ENCODE measurements around the gene MPZL1.
A peak's percentile ranks its signal among the peaks of the same experiment; 100 is the strongest.

MPZL1 gene

DNA sequence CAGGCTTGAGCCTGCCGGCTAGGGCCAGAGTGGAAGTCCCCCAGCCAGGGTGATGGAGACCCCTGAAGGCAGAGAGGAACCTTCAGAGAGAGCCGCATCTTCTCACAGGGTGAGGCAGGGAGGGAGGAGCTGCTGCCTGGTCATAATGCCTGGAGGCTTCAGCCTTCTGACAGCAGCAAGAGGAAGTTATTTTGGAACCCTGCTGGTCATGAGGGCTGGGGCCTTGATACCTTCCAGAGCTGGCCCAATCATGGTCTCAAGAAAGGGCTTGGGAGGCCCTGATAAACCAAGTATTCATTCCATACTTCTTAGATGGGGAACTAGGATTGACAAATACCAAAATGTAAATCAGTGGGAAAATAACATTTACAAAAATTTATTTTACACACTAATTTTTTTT, 26.6 kb upstream of the MPZL1 start:
- no peak for DNase-seq (ENCODE audit: low read depth in 2 of 2)

- DNase-seq (ENCODE audit: low read depth in 2 of 2) = no peak
These were observed 25.8 kb upstream of the MPZL1 start for GRCh38 chr1:167695756-167696561.

DNA sequence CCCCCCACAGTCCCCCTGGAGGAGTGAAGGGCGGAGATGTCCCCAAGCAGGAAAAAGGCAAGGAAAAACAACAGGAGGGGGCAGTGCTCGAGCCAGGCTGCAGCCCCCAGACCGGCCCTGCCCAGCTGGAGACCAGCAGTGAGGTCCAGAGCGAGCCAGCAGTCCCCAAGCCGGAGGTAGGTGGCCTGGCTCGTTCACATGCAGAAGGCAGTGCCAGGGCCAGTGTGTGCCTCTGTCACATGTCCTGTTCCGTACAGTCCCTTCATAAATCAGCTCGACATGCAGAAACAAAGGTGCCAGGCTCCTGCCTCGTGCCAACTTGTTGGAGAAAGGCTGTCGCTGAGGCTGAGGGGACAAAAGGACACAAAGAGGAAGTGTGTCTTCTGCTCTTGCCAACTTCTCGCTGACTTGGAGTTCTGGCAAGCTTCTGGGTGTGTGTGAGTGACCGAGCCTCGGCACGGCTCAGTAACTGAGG, 24.1 kb upstream of the MPZL1 start:
- DNase-seq (ENCODE audit: low read depth in 2 of 2) = no peak

GRCh38 chr1:167698313-167698712, 23.5 kb upstream of the MPZL1 start:
- DNase-seq (ENCODE audit: low read depth in 2 of 2) = no peak

- DNase-seq (ENCODE audit: low read depth in 2 of 2) = no peak
These were observed 20.3 kb upstream of the MPZL1 start for GRCh38 chr1:167701510-167701909.

DNA sequence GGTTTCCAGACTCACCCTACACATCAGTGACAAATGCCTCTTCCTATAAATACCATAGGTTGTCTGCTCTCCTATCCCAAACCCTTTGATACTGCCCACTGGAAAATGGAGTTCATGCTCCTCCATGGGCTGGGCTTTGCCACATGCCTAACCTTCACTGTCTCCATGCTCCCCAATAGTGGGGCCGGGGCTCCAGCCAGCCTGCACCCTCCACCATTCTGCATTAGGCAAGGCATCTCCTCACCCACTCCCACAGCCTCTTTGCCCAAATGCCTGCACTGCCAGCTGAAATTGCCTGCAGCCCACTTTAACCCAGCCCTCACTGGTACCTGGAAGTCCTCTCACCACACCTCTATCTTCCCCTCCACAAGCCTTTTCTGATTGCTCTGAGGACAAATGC, 18.2 kb upstream of the MPZL1 start:
- no peak for DNase-seq (ENCODE audit: low read depth in 2 of 2)

GRCh38 chr1:167704715-167705114, 17.1 kb upstream of the MPZL1 start:
- no peak for DNase-seq (ENCODE audit: low read depth in 2 of 2)

DNA sequence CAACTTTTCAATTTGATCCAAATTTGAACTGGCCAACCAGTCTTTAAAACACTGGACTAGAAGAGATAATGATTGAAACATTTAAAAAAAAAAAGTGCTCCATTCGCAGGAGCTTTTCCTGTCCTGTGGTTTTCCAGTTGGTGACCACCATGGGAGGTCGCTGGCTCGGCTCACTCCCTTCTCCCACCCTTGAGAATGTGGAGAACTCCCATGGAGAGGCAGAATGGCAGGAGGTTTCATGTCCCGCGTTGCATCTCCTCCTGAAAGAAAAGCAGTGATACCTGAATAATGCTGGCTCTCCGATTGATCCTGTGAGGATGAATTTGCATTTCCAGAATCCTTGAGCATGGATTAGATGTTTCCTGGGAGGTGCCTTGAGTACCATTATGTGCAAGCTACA, 16.5 kb upstream of the MPZL1 start:
- no peak for DNase-seq (ENCODE audit: low read depth in 2 of 2)

- no peak for DNase-seq (ENCODE audit: low read depth in 2 of 2)
These were observed 15.4 kb upstream of the MPZL1 start for GRCh38 chr1:167706363-167706762.

DNA sequence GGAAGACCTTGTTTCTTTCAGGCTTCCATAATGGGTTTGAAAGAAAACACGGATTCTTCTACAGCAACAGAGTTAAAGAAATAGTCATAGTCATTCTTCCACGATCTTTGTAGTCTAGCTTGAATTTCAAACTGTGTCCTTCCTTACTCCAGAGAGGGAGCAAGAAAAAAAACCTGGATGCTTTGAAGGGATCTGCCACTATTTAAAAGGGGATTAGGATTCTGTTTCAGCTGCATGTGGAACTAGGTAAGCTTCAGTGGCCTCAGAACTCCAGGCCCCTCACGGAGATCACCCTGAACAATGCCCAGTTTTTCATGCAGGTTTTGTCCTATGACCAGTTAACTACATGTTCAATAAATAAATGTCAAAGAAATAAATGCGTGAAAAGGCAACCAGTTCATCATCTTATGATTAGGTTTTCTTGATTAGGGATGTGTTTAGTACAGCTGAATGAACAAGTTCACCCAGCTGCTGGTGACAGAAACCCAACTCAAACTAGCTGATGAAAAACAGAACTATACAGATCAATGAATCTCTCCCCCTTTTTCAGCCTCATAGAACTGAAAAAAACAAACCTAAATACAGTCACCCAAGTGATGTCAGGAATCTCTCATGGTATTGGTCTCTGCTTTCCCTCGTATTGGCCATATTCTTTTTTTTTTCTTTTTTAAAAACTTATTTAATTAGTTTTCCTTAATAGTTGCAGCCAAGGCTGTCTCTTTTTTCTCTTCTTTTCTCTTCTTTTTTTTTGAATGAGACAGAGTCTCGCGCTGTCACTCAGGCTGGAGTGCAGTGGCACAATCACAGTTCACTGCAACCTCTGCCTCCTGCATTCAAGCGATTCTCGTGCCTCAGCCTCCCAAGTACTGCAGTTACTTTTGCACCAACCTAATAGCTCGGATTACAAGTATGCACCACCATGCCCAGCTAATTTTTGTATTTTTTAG, 14.6 kb upstream of the MPZL1 start:
- no peak for DNase-seq (ENCODE audit: low read depth in 2 of 2)

- DNase-seq (ENCODE audit: low read depth in 2 of 2) = no peak
These were observed 13.8 kb upstream of the MPZL1 start for GRCh38 chr1:167707942-167708341.

DNA sequence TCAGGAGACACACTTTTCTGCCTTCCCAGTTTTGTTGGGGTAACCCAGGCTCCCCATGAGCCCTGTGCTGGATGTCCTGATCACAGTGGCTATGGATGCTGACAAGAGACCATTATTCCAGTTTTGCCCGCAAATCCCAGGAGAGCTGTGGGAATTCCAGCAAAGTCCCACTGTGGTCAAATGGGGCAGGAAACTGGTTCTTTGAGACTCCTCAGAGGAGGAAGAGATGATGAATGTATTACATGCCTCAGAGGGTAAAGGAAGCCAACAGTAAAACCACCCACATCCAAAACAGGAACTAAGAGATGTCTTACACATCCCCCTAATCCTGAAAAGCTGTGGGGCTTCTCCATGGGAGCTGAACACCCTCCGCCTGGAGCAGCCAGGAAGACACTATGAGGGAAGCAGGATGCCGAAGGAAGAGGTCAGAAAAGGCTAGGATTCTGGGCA, 12.8 kb upstream of the MPZL1 start:
- DNase-seq (ENCODE audit: low read depth in 2 of 2) = no peak

DNA sequence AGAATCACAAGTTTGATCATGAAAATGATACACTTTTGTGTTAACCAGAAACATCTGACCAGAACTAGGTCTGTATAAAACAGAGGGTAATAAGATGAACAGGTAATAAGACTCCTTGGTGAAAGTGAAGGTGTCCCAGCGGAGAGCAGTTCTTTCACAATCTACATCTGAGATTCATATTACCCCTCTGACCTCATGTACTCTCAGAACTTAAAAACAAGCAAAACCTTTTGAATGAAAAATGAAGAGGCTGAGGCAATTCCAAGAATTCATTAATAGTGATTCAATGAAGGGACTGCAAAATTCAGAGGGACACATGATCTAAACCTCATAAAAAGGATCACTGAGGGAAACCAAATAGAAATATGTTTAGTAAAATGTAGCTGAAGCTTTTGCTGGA, 10.9 kb upstream of the MPZL1 start:
- no peak for DNase-seq (ENCODE audit: low read depth in 2 of 2)

- DNase-seq (ENCODE audit: low read depth in 2 of 2) = no peak
These were observed 10.0 kb upstream of the MPZL1 start for GRCh38 chr1:167711797-167712196.

DNA sequence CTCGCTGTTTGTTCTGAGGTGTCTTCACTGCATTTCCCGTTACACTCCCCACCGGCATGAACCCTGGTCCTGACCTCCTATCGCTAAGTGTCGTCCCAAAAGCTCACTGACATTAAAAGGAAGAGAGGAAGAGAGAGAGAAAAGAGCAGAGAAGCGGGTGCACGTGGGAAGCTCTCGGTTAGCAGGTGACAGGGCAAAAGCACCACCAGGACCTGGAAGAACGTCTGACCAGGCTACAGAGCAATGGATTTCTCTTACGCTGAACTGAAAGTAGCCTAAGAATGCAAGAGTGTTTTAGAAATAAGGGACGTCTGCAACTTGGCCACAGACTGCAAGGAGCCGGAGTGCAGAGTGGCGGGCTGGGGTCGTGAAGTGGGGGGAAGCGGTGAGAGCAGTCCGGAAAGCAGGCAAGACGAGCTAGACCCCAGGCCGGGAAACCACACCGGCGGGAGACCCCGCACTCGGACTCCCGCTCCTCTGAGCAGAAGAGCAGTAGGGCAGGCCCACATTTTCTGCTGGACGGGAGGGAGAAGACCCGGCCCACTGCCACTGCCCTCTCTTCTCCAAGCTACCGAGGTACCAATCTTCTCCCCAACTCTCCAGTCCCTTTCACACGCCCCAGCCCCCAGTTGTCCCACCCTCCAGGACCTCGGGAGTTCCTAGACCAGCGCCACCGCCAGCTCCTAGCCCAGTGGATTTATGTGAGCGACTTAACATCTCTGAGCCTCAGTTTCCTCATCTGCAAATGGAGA, 8.3 kb upstream of the MPZL1 start:
- no peak for DNase-seq (ENCODE audit: low read depth in 2 of 2)

DNA sequence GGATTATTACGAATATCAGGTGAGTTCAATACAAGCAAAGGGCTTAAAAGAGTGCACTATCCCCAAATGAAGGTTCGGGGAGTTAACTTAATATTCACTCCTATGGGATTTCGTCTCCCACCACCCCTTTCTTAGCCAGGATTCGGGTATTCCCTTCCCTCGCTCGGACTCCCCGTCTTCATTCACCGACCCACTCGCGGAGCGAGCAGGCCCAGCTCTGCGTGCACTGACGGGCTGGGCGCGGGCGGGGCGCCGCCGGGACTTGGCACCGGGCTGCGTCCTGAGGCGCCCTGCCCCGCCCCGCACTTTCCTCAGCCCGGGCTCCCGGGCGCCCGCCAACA, 7.7 kb upstream of the MPZL1 start:
- peak; percentile 60 to 69 for DNase-seq (ENCODE audit: low read depth in 2 of 2)

GRCh38 chr1:167714439-167715156, 7.2 kb upstream of the MPZL1 start:
- DNase-seq (ENCODE audit: low read depth in 2 of 2) = peak; percentile 76 to 83

DNA sequence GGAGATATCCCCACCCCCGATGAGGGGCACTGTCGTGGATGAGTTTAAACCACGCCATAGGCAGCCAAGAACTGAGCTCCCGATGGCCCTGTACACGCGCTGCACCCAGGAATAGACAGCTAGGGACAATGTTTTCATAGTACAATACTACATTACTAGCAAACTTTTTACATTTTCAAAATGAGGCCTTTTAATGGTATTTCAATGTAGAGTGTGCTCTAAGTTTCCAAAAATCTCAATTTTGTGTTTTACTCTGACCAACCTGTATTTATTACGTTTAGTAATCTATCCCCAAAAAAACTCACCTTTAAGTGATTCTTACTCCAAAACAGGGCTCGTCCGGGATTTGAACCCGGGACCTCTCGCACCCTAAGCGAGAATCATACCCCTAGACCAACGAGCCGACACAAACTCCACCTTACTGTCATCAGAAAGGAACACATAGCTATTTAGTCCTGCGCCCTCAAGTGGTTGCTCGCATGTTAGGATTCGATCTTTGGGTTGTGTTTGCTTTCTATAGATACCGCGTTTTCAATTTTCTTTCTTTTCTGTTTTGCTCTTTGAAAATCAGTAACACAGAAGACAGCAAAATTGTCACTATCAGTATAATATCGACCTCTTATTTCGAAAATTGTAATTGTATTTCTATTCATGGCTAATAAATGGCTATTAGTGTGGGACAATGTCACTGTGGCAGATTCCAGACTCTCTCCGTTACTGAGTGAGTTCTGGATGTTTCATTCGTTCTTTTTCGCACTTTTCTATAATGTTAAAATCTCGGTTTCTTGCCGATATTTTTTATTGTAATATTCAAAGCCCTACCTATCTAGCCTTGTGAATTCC, 6.4 kb upstream of the MPZL1 start:
- peak; percentile 59 to 78 for DNase-seq (ENCODE audit: low read depth in 2 of 2)

DNA sequence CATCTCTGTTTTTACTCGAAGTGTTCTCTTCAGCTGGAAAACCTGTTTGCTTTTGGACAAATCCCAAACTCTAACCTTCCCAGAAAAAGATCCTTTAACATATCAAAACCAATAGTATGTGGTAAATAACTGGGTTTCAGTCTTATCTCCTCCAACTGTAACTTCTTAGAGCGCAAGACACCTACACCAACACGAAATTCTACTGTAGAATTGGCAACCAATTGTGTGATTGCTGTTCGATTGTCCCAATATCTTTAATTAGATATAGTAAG, 5.8 kb upstream of the MPZL1 start:
- DNase-seq (ENCODE audit: low read depth in 2 of 2) = no peak

DNA sequence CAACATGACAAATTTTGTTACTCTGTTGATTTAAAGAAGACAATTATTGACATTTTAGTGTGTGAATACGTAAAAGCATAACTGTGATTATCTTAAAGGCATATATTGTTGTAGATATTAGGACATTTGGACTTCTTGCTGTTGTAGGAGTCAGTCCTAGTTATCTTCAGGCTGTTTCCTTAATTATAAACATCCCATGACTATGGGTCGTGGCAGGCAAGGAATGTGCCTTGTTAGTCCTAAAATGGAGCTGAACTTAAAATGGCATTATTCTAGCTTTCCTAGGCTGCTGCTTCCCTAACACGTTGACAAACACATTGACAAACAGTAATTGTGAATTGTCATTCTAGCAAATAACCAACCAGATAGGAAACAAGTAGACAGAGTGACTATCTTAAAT, 4.4 kb upstream of the MPZL1 start:
- no peak for DNase-seq (ENCODE audit: low read depth in 2 of 2)

Data from stimulated activated CD8-positive, alpha-beta memory T cell treated with anti-CD3 and anti-CD28 coated beads, Interleukin-15, amount 100 ng/mL, for 4 hours (primary cell).